Skeletal muscle tissue (tissue), 4 donors: Measurements from ENCODE around the gene CST4. TPM values are rescaled to one million over a fixed set of nuclear protein-coding genes. Genes with fewer than 3 reads are reported as not detected.
"Not testable (repeated sequence)": the region's sequence is repeated elsewhere in the genome, so short reads cannot be mapped to it uniquely, and the experiment has no call there.

Experiments used
- H3K27ac ChIP-seq: one replicate; pipeline ENCODE4 v1.7.0; 2013; ENCODE audit warnings: mild to moderate bottlenecking, low read depth, low read length, inconsistent platforms
- H3K27me3 ChIP-seq, 3 donors: one replicate each; pipeline ENCODE4 v1.7.0; 2013; ENCODE audit warnings: low read length in 3 of 3; ENCODE audit not compliant: control insufficient read depth in 3 of 3, insufficient read depth in 3 of 3
- H3K36me3 ChIP-seq, 3 donors: one replicate each; pipeline ENCODE4 v1.7.0; 2013; ENCODE audit warnings: low read length in 3 of 3; ENCODE audit not compliant: control insufficient read depth in 3 of 3, insufficient read depth in 3 of 3
- H3K4me1 ChIP-seq, 3 donors: one replicate each; pipeline ENCODE4 v1.7.0; 2013; ENCODE audit warnings: low read length in 3 of 3, mild to moderate bottlenecking in 3 of 3; ENCODE audit not compliant: control insufficient read depth in 3 of 3, insufficient read depth in 3 of 3
- H3K4me3 ChIP-seq, 3 donors: one replicate each; pipeline ENCODE4 v1.7.0; 2013; ENCODE audit warnings: low read length in 3 of 3
- H3K9ac ChIP-seq, 3 donors: one replicate each; pipeline ENCODE4 v1.7.0; 2013; ENCODE audit warnings: low read length in 3 of 3, mild to moderate bottlenecking in 3 of 3, moderate library complexity in 2 of 3, low read depth in 1 of 3
- H3K9me3 ChIP-seq, 3 donors: one replicate each; pipeline ENCODE4 v1.7.0; 2013; ENCODE audit warnings: low read length in 3 of 3; ENCODE audit not compliant: control insufficient read depth in 3 of 3
- total RNA-seq: library from RNA; depleted of rRNA; stranded (reverse); fragments of >200 nt; gene quantifications from one replicate; pipeline ENCODE4 v1.2.3, GENCODE V29; 2014
- donor health status: Osteomylitis.

The CST4 gene
- total RNA-seq, 1 donor from 2014 or later = not detected

DNA sequence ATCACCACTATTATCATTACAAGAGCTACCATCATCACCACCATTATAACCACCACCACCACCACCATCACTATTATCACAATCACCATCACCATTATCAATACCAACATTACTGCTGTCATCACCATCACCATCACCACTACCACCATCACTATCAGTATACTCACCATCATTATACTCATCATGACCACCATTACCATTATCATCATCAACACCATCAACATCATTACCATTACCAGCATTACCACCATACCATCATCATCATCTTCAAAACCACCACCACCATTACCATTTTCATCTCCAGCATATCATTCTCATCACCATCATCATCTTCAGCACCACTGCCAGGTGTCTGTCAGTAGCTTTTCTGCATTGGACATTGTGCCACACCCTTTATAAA is 22.9 kb upstream of the CST4 start:
- not testable (repeated sequence) for H3K4me3 ChIP-seq, H3K4me1 ChIP-seq, H3K36me3 ChIP-seq, H3K9ac ChIP-seq, H3K27ac ChIP-seq, H3K9me3 ChIP-seq, H3K27me3 ChIP-seq

DNA sequence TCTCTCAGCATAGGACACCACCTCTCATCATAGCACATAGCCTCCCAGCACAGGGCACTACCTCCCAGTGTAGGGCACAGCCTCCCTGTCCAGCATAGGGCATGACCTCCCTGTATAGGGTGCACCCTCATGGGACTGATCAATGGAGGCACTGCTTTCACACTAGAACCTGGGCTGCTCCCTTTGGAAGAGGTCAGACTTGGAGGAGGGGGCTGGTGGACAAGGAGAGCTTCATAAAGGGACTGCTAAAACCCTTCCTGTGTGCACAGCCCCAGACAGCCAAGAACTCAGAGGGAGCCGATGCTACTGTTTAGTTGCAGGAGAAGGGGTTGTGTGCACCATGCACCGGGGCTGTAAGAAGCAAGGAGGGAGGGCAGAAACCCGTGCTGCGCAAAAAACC is 21.9 kb upstream of the CST4 start:
- Histone ChIP-seq H3K9me3 (no peaks in the 10 kb centered on the region), H3K27me3 (no peaks in the 10 kb centered on the region), H3K4me3 (no peak overlapping the region), H3K9ac (no peak overlapping the region), H3K4me1 (no peaks in the 10 kb centered on the region), H3K36me3 (no peaks in the 10 kb centered on the region), H3K27ac (no peak overlapping the region)

DNA sequence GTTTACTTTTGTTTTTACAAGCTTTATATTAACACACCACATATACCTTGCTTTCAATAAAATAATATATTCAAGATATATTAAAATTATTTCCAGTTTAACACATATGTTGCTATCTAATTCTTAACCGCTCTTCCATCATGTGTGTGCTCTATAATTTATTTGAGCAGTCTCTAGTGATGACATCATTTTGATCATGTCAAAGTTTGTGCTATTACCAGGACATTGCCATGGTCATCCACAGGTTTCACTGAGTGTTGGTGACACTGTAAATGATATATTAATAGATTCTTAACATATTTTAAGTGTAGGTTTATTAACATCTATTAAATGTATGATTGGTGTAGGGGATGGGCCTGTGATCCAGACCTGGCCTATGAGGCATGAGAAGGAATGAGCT is 17.1 kb upstream of the CST4 start:
- no peak overlapping the region for H3K9ac ChIP-seq

DNA sequence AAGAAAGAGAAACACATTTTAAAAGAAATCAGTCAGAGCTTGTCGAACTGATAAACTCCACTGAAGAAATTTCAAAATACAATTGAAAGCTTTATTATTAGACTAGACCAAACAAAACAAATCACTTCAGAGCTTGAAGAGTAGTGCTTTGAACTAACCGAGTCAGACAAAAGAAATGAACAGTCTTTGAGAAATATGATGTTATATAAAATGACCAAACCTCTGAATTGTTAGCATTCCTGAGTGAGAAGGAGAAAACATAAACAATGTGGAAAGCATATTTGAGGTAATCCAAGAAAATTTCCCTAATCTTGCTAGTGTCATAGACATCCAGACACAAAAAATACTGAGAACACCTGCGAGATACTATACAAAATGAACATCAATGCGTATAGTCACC is 13.2 kb upstream of the CST4 start:
- Histone ChIP-seq H3K27me3 (peaks cover 3 to 5% (median 4%) of the 10 kb centered on the region in 3 donors), H3K4me3 (no peak overlapping the region), H3K9ac (no peak overlapping the region), H3K4me1 (no peaks in the 10 kb centered on the region), H3K27ac (no peak overlapping the region), H3K36me3 (no peaks in the 10 kb centered on the region), H3K9me3 (no peaks in the 10 kb centered on the region)

More for the DNA sequence above, 17.1 kb upstream of the CST4 start:
- H3K36me3 ChIP-seq = no peaks in the 10 kb centered on the region
- H3K27me3 ChIP-seq = peaks cover 2 to 3% (median 3%) of the 10 kb centered on the region in 3 donors
- no peak overlapping the region for H3K27ac ChIP-seq
- H3K4me1 ChIP-seq = no peaks in the 10 kb centered on the region
- H3K4me3 ChIP-seq = no peak overlapping the region
- no peaks in the 10 kb centered on the region for H3K9me3 ChIP-seq

DNA sequence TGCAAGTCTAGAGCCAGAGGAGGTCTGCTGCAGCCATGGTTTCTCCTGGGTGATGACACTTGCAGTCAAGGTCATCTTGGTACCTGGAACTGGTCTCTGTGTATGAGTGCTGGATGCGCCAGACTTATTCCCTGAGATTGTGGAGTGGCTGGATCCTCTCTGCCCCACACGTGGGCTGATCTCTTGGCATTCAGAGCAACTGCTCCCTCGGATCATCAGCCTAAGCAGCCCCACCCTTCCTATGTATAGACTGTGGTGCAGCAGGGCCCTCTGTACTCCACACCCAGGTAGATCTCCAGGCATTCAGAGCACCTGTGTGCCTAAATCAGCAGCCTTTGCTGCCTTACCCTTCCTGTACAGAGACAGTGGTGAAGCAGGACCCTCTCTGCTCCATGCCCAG is 12.1 kb upstream of the CST4 start:
- no peak overlapping the region for H3K9ac ChIP-seq
- H3K27ac ChIP-seq = no peak overlapping the region
- H3K27me3 ChIP-seq = peaks cover 3 to 5% (median 4%) of the 10 kb centered on the region in 3 donors
- H3K36me3 ChIP-seq = no peaks in the 10 kb centered on the region
- H3K4me3 ChIP-seq = no peak overlapping the region
- no peaks in the 10 kb centered on the region for H3K9me3 ChIP-seq
- no peaks in the 10 kb centered on the region for H3K4me1 ChIP-seq

DNA sequence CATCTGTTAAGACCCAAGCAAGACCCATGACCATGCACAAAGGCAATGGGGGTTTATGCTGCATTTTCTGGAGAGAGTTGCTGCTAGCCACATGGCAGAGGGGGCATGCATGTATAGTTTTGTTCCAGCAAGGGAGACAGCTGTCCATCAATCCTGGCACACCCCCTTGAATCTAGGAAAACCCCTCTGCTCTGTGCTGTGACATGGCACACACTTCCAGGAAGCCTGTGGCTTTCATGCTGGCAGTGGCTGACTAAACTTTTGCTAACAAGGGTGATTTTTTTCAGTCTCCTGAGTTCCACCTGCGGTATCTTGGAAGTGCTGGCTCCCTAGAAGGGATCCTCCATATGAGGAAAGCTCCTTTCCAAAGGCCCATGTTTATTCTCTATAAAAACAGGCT is 9.1 kb upstream of the CST4 start:
- peaks cover 0 to 2% (median 0%) of the 10 kb centered on the region in 3 donors for H3K4me1 ChIP-seq
- H3K9me3 ChIP-seq = no peaks in the 10 kb centered on the region
- no peak overlapping the region for H3K4me3 ChIP-seq
- no peak overlapping the region for H3K9ac ChIP-seq
- no peaks in the 10 kb centered on the region for H3K36me3 ChIP-seq
- peaks cover 3 to 5% (median 4%) of the 10 kb centered on the region in 3 donors for H3K27me3 ChIP-seq
- H3K27ac ChIP-seq = no peak overlapping the region

DNA sequence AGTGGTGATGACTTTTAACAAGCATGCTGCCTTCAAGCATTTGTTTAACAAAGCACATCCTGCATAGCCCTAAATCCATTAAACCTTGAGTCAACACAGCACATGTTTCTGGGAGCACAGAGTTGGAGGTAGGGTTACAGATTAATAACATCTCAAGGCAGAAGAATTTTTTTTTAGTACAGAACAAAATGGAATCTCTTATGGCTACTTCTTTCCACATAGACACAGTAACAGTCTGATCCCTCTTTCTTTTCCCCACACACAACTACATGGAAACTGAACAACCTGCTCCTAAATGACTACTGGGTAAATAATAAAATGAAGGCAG is 6.2 kb upstream of the CST4 start:
- not testable (repeated sequence) for H3K9ac ChIP-seq, H3K36me3 ChIP-seq, H3K27me3 ChIP-seq, H3K4me3 ChIP-seq, H3K27ac ChIP-seq, H3K4me1 ChIP-seq, H3K9me3 ChIP-seq

DNA sequence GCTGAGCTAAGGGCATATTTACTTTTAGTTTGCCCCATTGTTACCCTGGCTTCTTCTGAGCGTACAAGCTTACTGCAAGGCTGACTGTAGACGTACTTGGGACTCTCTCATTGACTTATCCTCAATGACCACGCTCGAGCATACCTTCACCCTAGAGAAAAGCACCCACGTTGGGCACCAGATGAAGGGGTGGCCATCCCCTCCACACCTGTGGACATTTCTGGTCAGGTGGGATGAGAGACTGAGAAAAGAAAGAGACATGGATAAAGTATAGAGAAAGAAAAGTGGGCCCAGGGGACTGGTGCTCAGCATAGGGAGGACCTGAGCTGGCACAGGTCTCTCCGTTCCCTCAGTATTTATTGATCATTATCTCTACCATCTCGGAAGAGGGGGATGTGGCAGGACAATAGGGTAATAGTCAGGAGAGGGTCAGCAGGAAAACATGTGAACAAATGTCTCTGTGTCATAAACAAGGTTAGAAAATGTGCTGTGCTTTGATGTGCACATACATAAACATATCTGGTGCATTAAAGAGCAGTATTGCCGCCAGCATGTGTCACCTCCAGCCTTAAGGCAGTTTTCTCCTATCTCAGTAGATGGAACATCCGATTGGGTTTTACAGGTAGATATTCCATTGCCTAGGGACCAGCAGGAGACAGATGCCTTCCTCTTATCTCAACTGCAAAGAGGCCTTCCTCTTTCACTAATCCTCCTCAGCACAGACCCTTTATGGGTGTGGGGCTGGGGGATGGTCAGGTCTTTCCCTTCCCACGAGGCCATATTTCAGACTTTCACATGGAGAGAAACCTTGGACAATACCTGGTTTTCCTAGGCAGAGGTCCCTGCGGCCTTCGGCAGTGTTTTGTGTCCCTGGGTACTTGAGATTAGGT is 5.6 kb upstream of the CST4 start:
- not testable (repeated sequence) for H3K36me3 ChIP-seq, H3K27me3 ChIP-seq, H3K4me1 ChIP-seq, H3K9me3 ChIP-seq, H3K9ac ChIP-seq, H3K27ac ChIP-seq, H3K4me3 ChIP-seq

DNA sequence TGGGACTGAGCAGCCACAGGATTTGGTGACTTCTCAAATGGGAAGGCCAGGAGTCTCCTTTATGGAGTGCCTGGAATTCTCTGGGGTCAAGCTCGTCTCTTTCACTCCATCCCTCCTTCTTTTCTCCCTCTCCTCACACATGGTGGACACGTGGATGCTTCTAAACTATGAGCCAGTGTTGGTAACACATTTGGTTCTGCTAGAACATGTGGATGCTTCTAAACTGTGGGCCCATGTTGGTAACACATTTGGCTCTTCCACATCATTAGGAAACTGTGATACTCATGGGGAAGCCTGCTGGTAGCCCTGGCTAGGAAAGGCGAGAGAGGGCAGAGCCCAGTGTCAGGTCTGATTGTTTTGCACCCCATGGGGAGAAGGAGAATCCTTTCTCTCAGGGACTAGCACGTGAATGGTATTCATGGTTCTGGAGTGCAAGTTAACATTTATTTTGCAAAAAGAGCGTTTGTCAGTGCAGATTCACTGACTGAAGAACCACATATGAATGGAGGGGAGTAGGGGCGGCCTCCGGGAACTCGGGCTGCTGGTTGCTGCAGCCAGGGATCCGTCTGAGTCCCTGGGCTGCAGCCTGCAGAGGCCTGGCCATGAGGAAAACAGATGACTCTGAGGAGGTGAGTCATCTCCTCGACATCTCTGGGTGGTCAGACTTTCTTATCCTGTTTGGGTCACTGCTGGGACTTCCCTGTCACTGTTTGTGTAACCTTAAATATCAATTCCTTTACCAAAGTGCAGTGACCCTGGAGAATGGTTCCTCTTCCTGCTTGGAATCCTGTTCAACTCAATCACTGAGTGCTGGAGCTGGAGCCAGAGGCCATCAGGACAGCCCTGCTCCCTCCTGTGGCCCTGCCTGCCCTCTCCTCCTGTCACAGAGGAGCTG is 4.1 kb upstream of the CST4 start:
- H3K27ac ChIP-seq = not testable (repeated sequence)

DNA sequence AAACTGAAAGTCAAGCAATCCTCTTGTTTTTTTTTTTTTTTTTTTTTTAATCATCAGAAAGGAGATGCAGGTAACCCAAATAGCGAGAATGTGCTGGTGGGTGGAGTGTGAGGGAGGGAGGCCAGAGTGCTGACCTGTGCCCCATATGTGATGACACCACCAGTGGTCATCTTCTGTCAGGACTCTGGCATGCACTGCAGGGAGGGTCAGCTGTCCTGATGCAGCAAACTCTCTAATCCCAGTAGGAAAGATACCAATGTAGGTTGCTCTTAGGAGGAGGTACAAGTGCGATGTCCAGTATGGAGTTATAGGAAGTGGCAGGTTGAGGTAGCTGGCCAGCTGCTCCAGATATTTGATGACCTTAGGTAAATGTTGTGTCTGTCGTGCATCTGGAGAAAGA is 2.8 kb upstream of the CST4 start:
- peaks cover 0 to 5% (median 3%) of the 10 kb centered on the region in 3 donors for H3K4me1 ChIP-seq
- no peaks in the 10 kb centered on the region for H3K9me3 ChIP-seq
- H3K9ac ChIP-seq = no peak overlapping the region
- no peak overlapping the region for H3K4me3 ChIP-seq
- no peaks in the 10 kb centered on the region for H3K36me3 ChIP-seq
- H3K27ac ChIP-seq = no peak overlapping the region
- H3K27me3 ChIP-seq = no peaks in the 10 kb centered on the region

More for the DNA sequence above, 4.1 kb upstream of the CST4 start:
- not testable (repeated sequence) for H3K9me3 ChIP-seq, H3K4me3 ChIP-seq, H3K9ac ChIP-seq, H3K27me3 ChIP-seq, H3K4me1 ChIP-seq, H3K36me3 ChIP-seq
